GM12891 (cell line): ENCODE measurements around the gene ATG4D.

ENCODE experiments used
- PAX5 ChIP-seq: IDR thresholded peaks from 2 replicates; pipeline ENCODE4 v1.6.1; 2011; ENCODE audit warnings: low read length, moderate library complexity, mild to moderate bottlenecking; ENCODE audit not compliant: insufficient read depth, severe bottlenecking
- POLR2A ChIP-seq: IDR thresholded peaks from 2 replicates; pipeline ENCODE4 v1.6.1; 2011; ENCODE audit warnings: low read depth, low read length, control low read depth
- POLR2AphosphoS5 ChIP-seq: IDR thresholded peaks from 2 replicates; pipeline ENCODE4 v1.6.1; 2011; ENCODE audit warnings: low read depth, low read length, control low read depth
- POU2F2 ChIP-seq: IDR thresholded peaks from 2 replicates; pipeline ENCODE4 v1.6.1; 2011; ENCODE audit warnings: low read depth, mild to moderate bottlenecking, control low read depth, low read length, moderate library complexity
- SPI1 ChIP-seq: IDR thresholded peaks from 2 replicates; pipeline ENCODE4 v1.6.1; 2011; ENCODE audit warnings: low read depth, low read length, control low read depth
- TAF1 ChIP-seq: IDR thresholded peaks from 2 replicates; pipeline ENCODE4 v1.6.1; 2011; ENCODE audit warnings: low read depth, low read length, control low read depth

DNA sequence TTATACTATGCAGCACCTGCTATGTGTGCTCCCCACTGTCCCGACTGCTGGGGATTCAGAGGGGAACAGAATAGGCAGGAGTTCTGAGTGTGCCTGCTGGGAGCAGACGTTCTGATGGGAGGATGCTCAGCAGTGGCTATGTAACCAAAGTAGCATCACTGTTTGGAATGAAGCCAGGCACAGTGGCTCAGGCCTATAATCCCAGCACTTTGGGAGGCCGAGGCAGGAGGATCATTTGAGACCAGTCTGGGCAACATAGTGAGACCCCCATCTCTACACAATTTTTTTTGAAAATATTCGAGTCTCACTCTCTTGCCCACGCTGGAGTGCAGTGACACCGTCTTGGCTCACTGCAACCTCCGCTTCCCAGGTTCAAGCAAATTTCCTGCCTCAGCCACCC lies 6.0 kb downstream of the ATG4D start:
- no peak for TF ChIP-seq POLR2AphosphoS5
- TF ChIP-seq POLR2A, result no peak
- no peak for TF ChIP-seq POU2F2
- TF ChIP-seq TAF1, result no peak
- no peak for TF ChIP-seq SPI1
- no peak for TF ChIP-seq PAX5
